WTC11 (cell line): ENCODE data around the gene ITGA11. TPM values are rescaled to one million over a fixed set of nuclear protein-coding genes. Genes with fewer than 3 reads are reported as not detected.

ENCODE experiments used
- ATAC-seq: fragments of 200-7000 bp; cut with Tn5 transposase; 2 replicates; pipeline ENCODE4 v1.10.0; 2021; ENCODE audit warnings: mild to moderate bottlenecking, moderate library complexity
- CTCF ChIA-PET: fragments of 300-600 bp; sonication (Branson Sonifier 250); formaldehyde crosslinking; loops from one replicate; lab custom pipeline; 2021; ENCODE audit warnings: antibody characterized with exemption; lab: Charles Lee
- POLR2A ChIA-PET: fragments of 350-600 bp; sonication (Branson Sonifier 250); formaldehyde crosslinking; loops from one replicate; lab custom pipeline; 2021; ENCODE audit warnings: antibody characterized with exemption; lab: Charles Lee
- DNase-seq: peaks from one replicate; pipeline ENCODE4 v3.0.0; 2021; ENCODE audit warnings: low spot score
- H3K27ac Mint-ChIP-seq: 2 replicates; pipeline ENCODE4 v1.8.0; 2021; ENCODE audit warnings: mixed read lengths
- H3K27me3 Mint-ChIP-seq: 2 replicates; pipeline ENCODE4 v1.8.0; 2021; ENCODE audit warnings: low read depth, mild to moderate bottlenecking, moderate library complexity, mixed read lengths
- H3K36me3 Mint-ChIP-seq: 2 replicates; pipeline ENCODE4 v1.8.0; 2021; ENCODE audit warnings: mixed read lengths
- H3K4me1 Mint-ChIP-seq: 2 replicates; pipeline ENCODE4 v1.8.0; 2022; ENCODE audit warnings: mixed read lengths
- H3K4me3 Mint-ChIP-seq: 2 replicates; pipeline ENCODE4 v1.8.0; 2021; ENCODE audit warnings: mild to moderate bottlenecking, moderate library complexity, mixed read lengths
- H3K9me3 Mint-ChIP-seq: 2 replicates; pipeline ENCODE4 v1.8.0; 2021; ENCODE audit warnings: mixed read lengths
- AR ChIP-seq: fragments of 250-450 bp; sonication (Bioruptor Pico); IDR thresholded peaks from 2 replicates; pipeline ENCODE4 v1.9.0; 2021; ENCODE audit warnings: mild to moderate bottlenecking
- ARID4B ChIP-seq: sonication (generic); formaldehyde crosslinking; IDR thresholded peaks from 2 replicates; pipeline ENCODE4 v1.8.0; 2023; ENCODE audit warnings: missing genetic modification reagents, mild to moderate bottlenecking, borderline replicate concordance
- CREM ChIP-seq: sonication (generic); formaldehyde crosslinking; IDR thresholded peaks from 2 replicates; pipeline ENCODE4 v1.8.1; 2022; ENCODE audit warnings: mild to moderate bottlenecking, missing genetic modification reagents, moderate library complexity
- ELF4 ChIP-seq: sonication (generic); formaldehyde crosslinking; IDR thresholded peaks from 2 replicates; pipeline ENCODE4 v1.8.1; 2022; ENCODE audit warnings: low read depth, mild to moderate bottlenecking, moderate library complexity, missing genetic modification reagents
- ESRRA ChIP-seq: sonication (generic); formaldehyde crosslinking; IDR thresholded peaks from 2 replicates; pipeline ENCODE4 v1.8.1; 2022; ENCODE audit warnings: mild to moderate bottlenecking, missing genetic modification reagents, borderline replicate concordance
- FOXK1 ChIP-seq: sonication (generic); formaldehyde crosslinking; IDR thresholded peaks from 2 replicates; pipeline ENCODE4 v1.8.0; 2022; ENCODE audit warnings: mild to moderate bottlenecking, moderate library complexity, missing genetic modification reagents
- NFE2L1 ChIP-seq: sonication (generic); formaldehyde crosslinking; IDR thresholded peaks from 2 replicates; pipeline ENCODE4 v1.8.1; 2023; ENCODE audit warnings: missing genetic modification reagents
- NFYB ChIP-seq: sonication (generic); formaldehyde crosslinking; conservative IDR thresholded peaks from 2 replicates; pipeline ENCODE4 v1.8.0; 2022; ENCODE audit warnings: low read depth, missing genetic modification reagents
- NR2C2 ChIP-seq: sonication (generic); formaldehyde crosslinking; IDR thresholded peaks from 2 replicates; pipeline ENCODE4 v1.8.0; 2022; ENCODE audit warnings: mild to moderate bottlenecking, missing genetic modification reagents
- NR3C1 ChIP-seq: sonication (generic); formaldehyde crosslinking; conservative IDR thresholded peaks from 2 replicates; pipeline ENCODE4 v1.8.1; 2023; ENCODE audit warnings: low read depth, mild to moderate bottlenecking, missing genetic modification reagents
- RELA ChIP-seq: sonication (generic); formaldehyde crosslinking; IDR thresholded peaks from 2 replicates; pipeline ENCODE4 v1.8.1; 2022; ENCODE audit warnings: missing genetic modification reagents, mild to moderate bottlenecking, borderline replicate concordance
- SP1 ChIP-seq: sonication (generic); formaldehyde crosslinking; conservative IDR thresholded peaks from 2 replicates; pipeline ENCODE4 v1.8.1; 2022; ENCODE audit warnings: missing genetic modification reagents
- TEAD1 ChIP-seq: sonication (generic); formaldehyde crosslinking; IDR thresholded peaks from 2 replicates; pipeline ENCODE4 v1.8.0; 2022; ENCODE audit warnings: mild to moderate bottlenecking, missing genetic modification reagents
- ZBTB21 ChIP-seq: sonication (generic); formaldehyde crosslinking; IDR thresholded peaks from 2 replicates; pipeline ENCODE4 v1.8.1; 2023; ENCODE audit warnings: mild to moderate bottlenecking, missing genetic modification reagents, borderline replicate concordance
- ZNF121 ChIP-seq: sonication (generic); formaldehyde crosslinking; IDR thresholded peaks from 2 replicates; pipeline ENCODE4 v1.8.0; 2023; ENCODE audit warnings: missing genetic modification reagents
- ZNF219 ChIP-seq: sonication (generic); formaldehyde crosslinking; IDR thresholded peaks from 2 replicates; pipeline ENCODE4 v1.8.0; 2023; ENCODE audit warnings: missing genetic modification reagents, mild to moderate bottlenecking, borderline replicate concordance
- ZNF232 ChIP-seq: sonication (generic); formaldehyde crosslinking; IDR thresholded peaks from 2 replicates; pipeline ENCODE4 v1.8.0; 2022; ENCODE audit warnings: mild to moderate bottlenecking, missing genetic modification reagents
- ZNF317 ChIP-seq: sonication (generic); formaldehyde crosslinking; IDR thresholded peaks from 2 replicates; pipeline ENCODE4 v1.8.1; 2023; ENCODE audit warnings: low read depth, mild to moderate bottlenecking, moderate library complexity, missing genetic modification reagents, borderline replicate concordance
- ZNF416 ChIP-seq: fragments of 250-450 bp; sonication (Bioruptor Pico); IDR thresholded peaks from 2 replicates; pipeline ENCODE4 v1.9.0; 2021; ENCODE audit warnings: mild to moderate bottlenecking, inconsistent platforms
- total RNA-seq: library from RNA; stranded (reverse); gene quantifications from 3 replicates; pipeline ENCODE4 v1.2.3, GENCODE V29; 2021

The ITGA11 gene
- total RNA-seq, 1 experiment from 2014 or later: 0.15 TPM

GRCh38 chr15:68284616-68285258 is 147.2 kb downstream of the ITGA11 start:
- Mint-ChIP-seq H3K27ac (peak overlapping the region; percentile 39), H3K4me1 (peaks cover 69% of the 10 kb centered on the region), H3K27me3 (no peaks in the 10 kb centered on the region), H3K36me3 (peaks cover 22% of the 10 kb centered on the region), H3K4me3 (no peak overlapping the region), H3K9me3 (peaks cover 9% of the 10 kb centered on the region)
- ChIA-PET CTCF (interaction anchor here (1.0 kb wide), 1 partner anchor 31 kb away, joined by 3 read pairs; no protein-coding TSS in a partner anchor), POLR2A (no interaction called here)
- ATAC-seq: no peak
- TF ChIP-seq TEAD1 (CRISPR knock-in tag) (no peak), NR2C2 (CRISPR knock-in tag) (no peak), NFE2L1 (no peak), NFYB (CRISPR knock-in tag) (no peak), ELF4 (CRISPR knock-in tag) (no peak), ZNF416 (CRISPR knock-in tag) (no peak), ARID4B (CRISPR knock-in tag) (no peak), ZBTB21 (no peak), ZNF219 (no peak), SP1 (CRISPR knock-in tag) (no peak), ZNF317 (CRISPR knock-in tag) (no peak), AR (no peak), ESRRA (no peak), ZNF232 (CRISPR knock-in tag) (no peak), CREM (CRISPR knock-in tag) (no peak), FOXK1 (CRISPR knock-in tag) (no peak), NR3C1 (CRISPR knock-in tag) (no peak)
- DNase-seq: no peak

- peaks cover 9% of the 10 kb centered on the region for H3K9me3 Mint-ChIP-seq
- H3K36me3 Mint-ChIP-seq: peaks cover 16% of the 10 kb centered on the region
- peaks cover 71% of the 10 kb centered on the region for H3K4me1 Mint-ChIP-seq
- ChIA-PET POLR2A (no interaction called here), CTCF (interaction anchor here (0.7 to 3.9 kb wide), 3 partner anchors 22 to 82 kb away, joined by 3 to 28 read pairs (median 3); no protein-coding TSS in a partner anchor)
- H3K27ac Mint-ChIP-seq: no peak overlapping the region
- H3K4me3 Mint-ChIP-seq: no peak overlapping the region
- DNase-seq: no peak
- H3K27me3 Mint-ChIP-seq: no peaks in the 10 kb centered on the region
- ATAC-seq: no peak
- TF ChIP-seq NR2C2 (CRISPR knock-in tag) (no peak), RELA (CRISPR knock-in tag) (no peak), ZNF121 (CRISPR knock-in tag) (peak; percentile 91)
These were observed 148.6 kb downstream of the ITGA11 start for GRCh38 chr15:68283401-68283800.
